ENCODE results near the gene DOCK2. TPM values are rescaled to one million over a fixed set of nuclear protein-coding genes. Genes with fewer than 3 reads are reported as not detected.

DOCK2 gene
- total RNA-seq, 6 donors from 2014 or later: 46.7 to 150 (median 73.8) TPM

- H3K27me3 ChIP-seq: no peaks in the 10 kb centered on the region
- no peak for ATAC-seq (ENCODE audit: low FRiP score in 2 of 2)
- no peak for DNase-seq
- no peaks in the 10 kb centered on the region for H3K9me3 ChIP-seq
- H3K4me3 ChIP-seq: no peak overlapping the region
- TF ChIP-seq CTCF (IDR thresholded peaks at IDR 0.05) (no peak), POLR2AphosphoS5 (IDR thresholded peaks at IDR 0.05) (no peak), EP300 (IDR thresholded peaks at IDR 0.05) (no peak), POLR2A (IDR thresholded peaks at IDR 0.05) (no peak)
- no peaks in the 10 kb centered on the region for H3K4me1 ChIP-seq
- no peak overlapping the region for H3K27ac ChIP-seq
- no peaks in the 10 kb centered on the region for H3K36me3 ChIP-seq
Observed at GRCh38 chr5:169760229-169760628, 123.2 kb downstream of the DOCK2 start.

- ATAC-seq (ENCODE audit: low FRiP score in 2 of 2) (no peak), DNase-seq (no peak)
- Histone ChIP-seq H3K27ac (no peak overlapping the region), H3K4me3 (no peak overlapping the region), H3K4me1 (no peaks in the 10 kb centered on the region), H3K36me3 (no peaks in the 10 kb centered on the region), H3K27me3 (no peaks in the 10 kb centered on the region), H3K9me3 (no peaks in the 10 kb centered on the region)
- WGBS, 2 donors: 94 to 95% methylated on average over 2 of the region's 2 CpGs
- TF ChIP-seq POLR2A (IDR thresholded peaks at IDR 0.05) (no peak), CTCF (IDR thresholded peaks at IDR 0.05) (no peak)
Observed at GRCh38 chr5:169762338-169763095, 125.4 kb downstream of the DOCK2 start.

- no peak overlapping the region for H3K4me3 ChIP-seq
- WGBS, 2 donors: 79 to 81% methylated on average over 6 to 8 of the region's 8 CpGs
- TF ChIP-seq EP300 (IDR thresholded peaks at IDR 0.05): no peak
- no peak for TF ChIP-seq POLR2AphosphoS5 (IDR thresholded peaks at IDR 0.05)
- no peak for TF ChIP-seq POLR2A (IDR thresholded peaks at IDR 0.05)
- TF ChIP-seq CTCF (IDR thresholded peaks at IDR 0.05): no peak
- no peaks in the 10 kb centered on the region for H3K4me1 ChIP-seq
- H3K27me3 ChIP-seq: no peaks in the 10 kb centered on the region
- no peaks in the 10 kb centered on the region for H3K9me3 ChIP-seq
- no peak for DNase-seq
- no peaks in the 10 kb centered on the region for H3K36me3 ChIP-seq
- H3K27ac ChIP-seq: no peak overlapping the region
- ATAC-seq (ENCODE audit: low FRiP score in 2 of 2): no peak
Observed at GRCh38 chr5:169763376-169764017, 126.4 kb downstream of the DOCK2 start.

GRCh38 chr5:169764018-169764378 is 126.9 kb downstream of the DOCK2 start:
- DNase-seq: no peak
- H3K4me3 ChIP-seq: no peak overlapping the region
- H3K27me3 ChIP-seq: no peaks in the 10 kb centered on the region
- TF ChIP-seq POLR2A (IDR thresholded peaks at IDR 0.05) (no peak), EP300 (IDR thresholded peaks at IDR 0.05) (no peak), CTCF (IDR thresholded peaks at IDR 0.05) (no peak), POLR2AphosphoS5 (IDR thresholded peaks at IDR 0.05) (no peak)
- H3K36me3 ChIP-seq: no peaks in the 10 kb centered on the region
- no peaks in the 10 kb centered on the region for H3K4me1 ChIP-seq
- H3K27ac ChIP-seq: no peak overlapping the region
- 74 to 79% methylated on average over 5 of the region's 5 CpGs for WGBS, 2 donors
- no peak for ATAC-seq (ENCODE audit: low FRiP score in 2 of 2)
- no peaks in the 10 kb centered on the region for H3K9me3 ChIP-seq

Data from upper lobe of left lung (tissue), 6 donors.